NCI-H1417 treated with DMSO at 0.1 percent for 48 hours (cell line): ENCODE measurements around the gene MAPK1.
"Not testable (repeated sequence)": the region's sequence is repeated elsewhere in the genome, so short reads cannot be mapped to it uniquely, and the experiment has no call there.

ENCODE experiments used
- DNase-seq: peaks from one replicate; lab custom pipeline; 2025; lab: John Stamatoyannopoulos, UW

The MAPK1 gene

DNA sequence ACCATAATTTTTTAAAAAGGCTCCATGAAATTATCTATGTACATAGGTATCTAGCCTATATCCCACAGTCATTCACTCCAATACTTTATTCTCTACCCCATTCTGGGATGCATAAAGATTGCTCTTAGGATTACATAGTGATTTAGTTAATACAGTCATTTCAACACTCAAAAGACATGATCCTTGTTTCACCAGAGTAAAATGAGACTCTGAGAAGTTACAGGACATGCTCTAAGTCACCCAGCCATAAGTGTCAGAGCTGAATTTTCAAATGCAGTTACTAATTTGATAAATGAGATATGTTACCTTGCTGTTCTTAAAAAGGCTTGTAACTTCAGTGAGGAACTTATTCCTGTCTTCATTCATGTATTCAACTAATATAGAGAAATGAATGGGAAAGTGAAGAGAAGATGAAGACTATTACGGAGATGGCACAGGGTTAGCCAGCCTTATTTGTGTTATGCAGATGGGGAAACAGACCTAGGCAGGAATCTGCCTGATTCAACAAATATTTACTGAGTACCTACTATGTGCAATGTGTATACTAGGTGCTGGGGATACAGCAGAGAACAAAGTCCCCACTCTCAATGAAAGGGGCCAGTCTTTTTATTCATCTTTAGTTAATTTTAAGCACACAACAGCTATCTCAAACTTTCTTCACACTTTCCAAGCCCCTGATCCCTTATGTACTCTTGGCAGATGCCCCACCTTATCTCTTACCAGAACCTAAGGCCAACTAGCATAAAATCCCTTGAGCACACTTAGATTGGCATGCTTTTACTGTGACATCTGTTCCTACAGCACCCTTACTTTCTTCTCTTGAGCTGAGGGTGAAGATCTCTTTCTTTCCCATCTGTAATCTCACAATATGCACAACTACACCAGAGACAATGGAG, 21.6 kb downstream of the MAPK1 start:
- no peak for DNase-seq

DNA sequence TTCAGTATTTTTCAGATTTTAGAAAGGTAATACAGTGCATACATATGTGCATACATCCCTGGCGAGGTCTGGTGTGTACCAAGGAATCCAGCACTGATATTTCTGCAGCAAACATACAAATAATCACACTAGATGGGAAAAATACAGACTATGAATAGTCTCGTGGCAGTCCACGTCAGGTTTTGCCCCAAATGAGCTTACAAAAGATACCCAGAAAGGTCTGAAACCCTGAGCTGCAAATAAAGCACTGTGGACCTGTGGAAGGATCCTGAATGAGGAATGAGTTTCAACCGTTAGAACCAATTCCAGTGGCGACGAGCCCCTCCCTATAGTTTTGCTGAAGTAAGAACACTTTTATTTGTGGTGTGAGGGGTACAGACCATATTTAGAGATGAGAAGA, 24.5 kb downstream of the MAPK1 start:
- no peak for DNase-seq

DNA sequence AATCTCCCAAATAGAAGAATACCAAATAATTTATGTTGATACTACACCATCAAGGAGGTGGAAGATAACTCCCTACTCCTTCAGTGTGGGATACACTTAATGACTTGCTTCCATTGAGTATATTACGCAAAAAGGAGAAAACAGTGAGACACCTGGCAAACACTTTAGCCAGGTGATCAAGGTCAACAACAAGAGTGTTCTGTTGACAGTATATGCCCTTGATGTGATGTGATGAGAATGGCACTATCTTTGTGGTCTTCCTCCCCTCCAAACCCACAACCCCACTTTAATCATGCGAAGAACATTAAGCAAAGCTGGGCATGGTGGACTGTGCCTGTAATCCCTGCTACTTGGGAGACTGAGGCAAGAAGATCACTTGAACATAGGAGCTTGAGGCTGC, 26.0 kb downstream of the MAPK1 start:
- no peak for DNase-seq

DNA sequence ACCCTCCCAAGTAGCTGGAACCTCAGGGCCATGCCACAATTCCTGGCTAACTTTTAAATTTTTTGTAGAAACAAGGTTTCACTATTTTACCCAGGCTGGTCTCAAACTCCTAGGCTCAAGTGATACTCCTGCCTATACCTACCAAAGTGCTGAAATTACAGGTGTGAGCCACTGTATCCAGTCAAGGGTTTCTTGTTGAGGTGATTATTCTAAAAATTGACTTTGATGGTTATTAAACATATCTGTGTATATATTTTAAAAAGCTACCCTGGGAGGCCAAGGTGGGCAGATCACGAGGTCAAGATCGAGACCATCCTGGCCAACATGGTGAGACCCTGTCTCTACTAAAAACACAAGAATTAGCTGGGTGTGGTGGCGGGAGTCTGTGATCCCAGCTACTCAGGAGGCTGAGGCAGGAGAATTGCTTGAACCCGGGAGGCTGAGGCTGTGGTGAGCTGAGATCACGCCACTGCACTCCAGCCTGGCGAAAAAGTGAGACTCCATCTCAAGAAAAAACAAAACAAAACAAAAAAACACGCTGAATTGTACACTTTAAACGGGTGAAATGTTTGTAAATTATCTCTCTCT, 27.1 kb downstream of the MAPK1 start:
- no peak for DNase-seq

DNA sequence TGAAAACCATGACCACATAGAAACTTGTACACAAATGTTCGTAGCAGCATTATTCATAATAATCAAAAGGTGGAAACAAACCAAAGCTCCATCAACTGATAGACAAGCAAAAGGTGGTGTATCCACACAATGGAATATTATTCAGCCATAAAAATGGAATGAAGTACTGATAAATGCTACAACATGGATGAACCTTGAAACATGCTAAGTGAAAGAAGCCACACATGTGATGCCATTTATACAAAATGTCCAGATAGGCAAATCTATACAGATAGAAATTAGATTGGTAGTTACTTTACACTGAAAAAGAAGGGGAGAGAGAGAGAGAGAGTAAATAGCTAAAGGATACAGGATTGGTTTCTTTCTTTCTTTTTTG, 27.7 kb downstream of the MAPK1 start:
- DNase-seq, result no peak

DNA sequence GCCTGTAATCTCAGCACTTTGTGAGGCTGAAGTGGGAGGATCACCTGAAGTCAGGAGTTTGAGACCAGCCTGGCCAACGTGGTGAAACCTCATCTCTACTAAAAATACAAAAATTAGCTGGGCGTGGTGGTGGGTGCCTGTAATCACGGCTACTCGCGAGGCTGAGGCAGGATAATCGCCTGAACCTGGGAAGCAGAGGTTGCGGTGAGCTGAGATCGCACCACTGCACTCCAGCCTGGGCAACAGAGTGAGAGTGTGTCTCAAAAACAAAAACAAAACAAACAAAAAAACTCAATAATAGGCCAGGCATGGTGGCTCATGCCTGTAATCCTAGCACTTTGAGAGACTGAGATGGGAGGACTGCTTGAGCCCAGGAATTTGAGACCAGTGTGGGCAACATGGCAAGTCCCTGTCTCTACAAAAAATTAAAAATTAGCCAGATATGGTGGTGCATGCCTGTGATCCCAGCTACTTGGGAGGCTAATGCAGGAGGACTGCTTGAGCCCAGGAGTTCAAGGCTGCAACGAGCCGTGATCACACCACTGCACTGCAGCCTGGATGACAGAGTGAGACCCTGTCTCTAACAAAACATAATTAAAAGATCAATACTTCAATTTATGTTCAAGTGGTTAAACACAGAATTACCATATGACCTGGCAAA, 28.2 kb downstream of the MAPK1 start:
- not testable (repeated sequence) for DNase-seq

DNA sequence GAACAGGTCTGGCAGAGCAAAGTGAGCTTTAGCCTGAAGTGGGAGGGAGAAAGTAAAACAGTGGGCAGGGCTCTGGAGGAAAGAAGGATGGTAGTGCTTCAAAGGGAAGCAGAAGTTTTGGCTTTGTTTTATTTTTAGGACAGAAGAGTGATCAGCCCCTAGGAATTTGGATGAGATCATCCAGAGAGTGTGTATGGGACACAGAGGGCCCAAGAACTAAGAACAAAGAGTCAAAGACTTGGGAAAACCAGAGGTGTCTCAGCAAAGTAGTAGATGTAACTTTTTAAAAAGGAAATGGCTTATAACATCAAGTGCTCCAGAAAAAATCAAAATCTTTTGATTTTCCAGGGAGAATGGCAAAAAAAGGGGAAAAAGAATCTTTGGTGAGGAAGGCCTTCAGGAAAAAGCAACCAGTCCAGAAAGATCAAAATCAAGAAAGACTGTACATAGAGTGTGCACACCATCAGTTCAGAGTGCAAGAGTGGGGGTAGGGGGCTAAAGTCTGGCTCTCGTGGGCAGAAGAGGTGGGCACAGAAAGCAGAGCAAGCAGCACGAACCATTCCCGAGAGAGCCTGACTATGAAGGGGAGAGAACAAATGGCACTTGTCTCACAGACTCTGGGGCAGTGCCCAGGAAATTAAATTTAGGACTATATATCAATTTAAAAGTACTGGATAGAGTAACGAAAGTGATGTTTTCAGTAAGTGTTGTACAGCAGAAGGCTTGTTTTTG, 30.0 kb downstream of the MAPK1 start:
- no peak for DNase-seq

DNA sequence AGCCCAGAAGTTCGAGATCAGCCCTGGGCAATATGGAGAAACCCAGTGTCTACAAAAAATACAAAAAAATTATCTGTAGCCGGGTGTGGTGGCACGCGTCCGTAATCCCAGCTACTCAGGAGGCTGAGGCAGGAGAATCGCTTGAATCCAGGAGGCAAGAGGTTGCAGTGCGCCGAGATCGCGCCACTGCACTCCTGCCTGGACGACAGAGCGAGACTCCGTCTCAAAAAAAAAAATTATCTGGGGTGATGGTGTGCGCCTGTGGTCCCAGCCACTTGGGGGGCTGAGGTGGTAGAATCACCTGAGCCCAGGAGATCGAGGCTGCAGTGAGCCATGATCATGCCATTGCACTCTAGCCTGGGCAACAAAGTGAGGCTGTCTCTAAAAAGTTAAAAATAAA, 31.0 kb downstream of the MAPK1 start:
- not testable (repeated sequence) for DNase-seq

DNA sequence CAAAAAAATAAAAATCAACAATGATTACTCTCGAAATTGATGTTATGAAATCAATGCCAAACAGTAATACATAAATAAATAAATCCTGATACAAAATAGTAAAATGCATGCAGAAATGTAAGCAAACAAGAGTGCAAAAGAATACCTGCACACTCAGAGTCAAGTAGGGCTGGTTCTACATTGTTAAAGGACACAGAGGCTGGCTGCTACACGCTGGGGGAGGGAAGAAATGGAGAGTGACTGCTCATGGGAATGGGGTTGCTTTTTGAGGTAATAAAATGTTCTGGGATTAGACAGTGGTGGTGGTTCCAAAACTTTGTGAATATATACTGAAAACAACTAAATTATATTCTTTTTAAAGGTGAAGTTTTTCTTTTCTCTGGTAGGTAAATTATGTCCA, 32.1 kb downstream of the MAPK1 start:
- DNase-seq, result no peak

DNA sequence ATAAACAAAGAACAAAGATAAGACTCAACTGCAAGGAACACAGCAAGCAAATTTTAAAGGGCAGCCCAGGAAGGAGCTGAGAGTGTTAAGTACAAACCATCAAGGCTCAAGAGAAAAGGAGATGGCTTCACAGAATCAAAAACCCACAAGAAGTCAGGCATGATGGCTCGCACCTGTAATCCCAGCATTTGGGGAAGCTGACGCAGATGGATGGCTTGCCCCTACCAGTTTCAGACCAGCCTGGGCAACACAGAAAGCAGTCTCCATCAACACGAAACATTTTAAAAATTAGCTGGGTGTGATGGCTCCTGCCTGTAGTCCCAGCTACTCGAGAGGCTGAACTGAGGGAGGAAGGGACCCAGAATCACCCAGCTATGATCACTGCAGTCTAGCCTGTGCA, 32.6 kb downstream of the MAPK1 start:
- DNase-seq, result no peak

DNA sequence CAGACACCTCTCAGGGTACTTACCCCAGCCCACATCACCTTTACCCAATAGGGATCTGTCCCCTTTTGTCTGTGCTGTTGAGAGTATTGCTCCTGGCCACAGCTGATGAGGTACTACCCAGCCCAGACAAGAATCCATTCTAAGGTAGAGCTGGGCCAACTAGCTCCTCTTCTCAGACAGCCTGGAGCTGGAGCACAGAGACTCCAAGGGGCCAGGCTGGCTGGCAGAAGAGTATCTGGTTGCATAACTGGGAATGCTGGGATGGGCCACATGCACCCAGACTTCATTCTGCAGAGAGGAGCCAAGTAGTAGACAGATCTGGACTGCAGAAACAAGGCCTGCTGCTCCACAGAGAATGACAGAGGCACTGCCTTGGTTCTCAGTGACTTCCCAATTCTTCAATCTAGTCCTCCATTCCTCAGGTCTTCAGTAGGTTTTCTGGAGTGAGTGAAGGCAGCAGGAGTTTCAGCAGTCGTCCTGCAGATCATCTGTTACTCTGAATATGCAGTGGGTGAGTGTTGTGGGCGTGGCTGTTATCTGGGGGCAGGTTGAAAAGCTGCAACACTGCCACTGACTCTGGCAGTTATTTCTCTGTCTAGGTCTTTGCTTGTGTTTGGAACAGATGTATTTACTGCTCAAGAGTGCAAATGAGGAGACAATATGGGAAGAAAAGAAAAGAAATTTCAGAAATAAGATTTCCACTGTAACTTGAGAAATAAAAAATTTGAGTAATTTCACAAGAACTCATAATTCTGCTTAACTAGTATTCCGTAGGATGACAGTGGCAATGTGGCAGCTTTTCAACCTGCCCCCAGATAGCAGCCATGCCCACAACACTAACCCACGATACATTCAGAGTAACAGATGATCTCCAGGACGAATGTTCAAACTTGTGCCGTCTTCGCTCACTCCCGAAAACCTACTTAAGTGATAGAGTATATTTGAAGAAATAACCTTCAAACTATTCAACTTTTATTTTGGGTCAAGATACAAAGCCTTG, 34.9 kb downstream of the MAPK1 start:
- DNase-seq, result no peak

DNA sequence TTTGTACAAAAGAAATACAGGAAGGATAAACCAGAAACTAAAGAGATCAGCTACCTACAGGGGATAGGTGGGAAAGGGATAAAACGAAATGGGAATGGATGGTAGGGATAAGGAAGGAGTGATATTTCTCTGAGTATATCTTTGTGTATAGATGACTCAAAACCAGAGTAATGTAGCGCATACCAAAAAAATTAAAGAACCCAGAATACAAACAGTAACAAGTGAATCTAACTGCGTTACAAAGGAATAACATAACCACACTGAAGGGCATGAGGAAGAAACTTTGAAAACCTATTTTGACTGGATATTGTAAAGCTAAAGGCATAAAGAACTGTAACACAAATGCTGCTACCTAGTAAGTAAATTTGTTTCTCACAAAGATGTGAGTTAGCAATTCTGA, 37.9 kb downstream of the MAPK1 start:
- no peak for DNase-seq

DNA sequence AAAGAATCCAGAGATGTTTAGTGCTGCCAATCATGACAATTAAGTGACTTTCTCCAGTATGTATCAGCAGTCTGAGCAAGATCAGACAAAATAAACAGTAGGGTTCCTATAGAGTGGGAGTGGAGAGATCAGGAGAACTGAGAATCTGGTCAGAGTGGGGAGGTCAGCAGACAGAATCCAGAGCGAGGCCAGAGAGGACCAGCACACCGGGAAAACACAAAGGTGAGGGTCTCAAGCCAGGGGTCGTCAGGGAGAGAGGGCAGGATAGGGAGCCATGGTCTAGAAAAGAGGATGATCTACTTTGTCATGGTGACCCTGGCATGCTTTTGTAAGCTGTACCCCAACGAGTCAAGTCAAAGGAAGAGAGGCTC, 39.2 kb downstream of the MAPK1 start:
- DNase-seq, result no peak

DNA sequence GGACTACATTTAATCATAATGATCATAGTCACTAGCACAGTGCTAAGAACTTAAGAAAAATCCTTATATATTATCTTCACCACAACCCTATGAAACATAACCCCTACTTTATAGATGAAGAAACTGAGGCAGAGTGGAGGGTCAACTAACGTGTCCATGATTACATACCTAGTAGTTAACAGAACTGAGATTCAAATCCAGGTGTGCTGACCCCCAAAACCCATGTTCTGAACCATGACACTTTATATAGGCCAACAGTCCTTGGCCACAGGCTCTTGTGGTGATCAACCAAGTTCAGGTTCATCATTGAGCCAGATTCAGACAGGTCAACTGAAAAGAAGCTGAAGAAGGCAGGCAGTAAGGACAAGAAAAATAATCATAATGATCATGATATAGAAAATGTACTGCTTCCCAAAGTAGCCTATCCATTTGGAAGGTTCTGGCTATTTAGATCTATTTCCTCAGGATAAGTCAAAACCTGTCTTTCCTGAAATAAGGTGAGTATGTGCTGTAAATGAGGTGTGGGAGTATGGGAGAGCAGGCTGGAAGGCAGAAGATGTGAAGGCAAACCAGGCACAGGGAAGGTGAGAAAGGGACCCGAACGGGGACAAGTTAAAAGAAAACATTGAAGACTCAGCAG, 39.7 kb downstream of the MAPK1 start:
- DNase-seq, result no peak

DNA sequence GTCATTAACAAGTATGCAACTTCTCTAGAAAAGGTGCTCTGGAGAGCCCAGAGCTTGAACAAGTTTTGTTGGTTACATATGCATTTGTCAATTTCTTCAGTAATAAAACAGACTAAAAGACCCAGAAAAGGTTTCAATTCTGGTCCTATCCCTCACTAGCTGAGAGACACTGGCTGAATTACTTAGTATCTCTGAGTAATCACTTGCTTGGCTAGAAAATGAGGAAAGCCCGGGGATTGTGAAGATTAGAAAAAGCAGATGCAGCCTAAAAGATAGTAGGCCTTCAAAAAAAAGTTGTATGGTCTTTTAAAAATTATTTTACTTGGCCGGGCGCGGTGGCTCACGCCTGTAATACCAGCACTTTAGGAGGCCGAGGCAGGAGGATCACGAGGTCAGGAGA, 41.2 kb downstream of the MAPK1 start:
- DNase-seq, result no peak

DNA sequence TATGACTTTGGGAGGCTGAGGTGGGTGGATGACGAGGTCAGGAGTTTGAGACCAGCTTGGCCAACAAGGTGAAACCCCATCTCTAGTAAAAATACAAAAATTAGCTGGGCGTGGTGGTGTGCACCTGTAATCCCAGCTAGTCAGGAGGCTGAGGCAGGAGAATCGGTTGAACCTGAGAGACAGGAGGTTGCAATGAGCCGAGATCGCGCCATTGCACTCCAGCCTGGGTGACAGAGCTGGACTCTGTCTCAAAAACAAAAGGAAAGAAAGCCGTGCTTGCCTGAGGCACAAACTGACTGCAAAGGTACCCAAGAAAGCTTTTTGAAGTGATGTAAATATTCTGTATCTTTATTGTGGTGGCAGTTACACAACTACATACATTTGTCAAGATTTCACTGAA, 42.5 kb downstream of the MAPK1 start:
- DNase-seq, result not testable (repeated sequence)

DNA sequence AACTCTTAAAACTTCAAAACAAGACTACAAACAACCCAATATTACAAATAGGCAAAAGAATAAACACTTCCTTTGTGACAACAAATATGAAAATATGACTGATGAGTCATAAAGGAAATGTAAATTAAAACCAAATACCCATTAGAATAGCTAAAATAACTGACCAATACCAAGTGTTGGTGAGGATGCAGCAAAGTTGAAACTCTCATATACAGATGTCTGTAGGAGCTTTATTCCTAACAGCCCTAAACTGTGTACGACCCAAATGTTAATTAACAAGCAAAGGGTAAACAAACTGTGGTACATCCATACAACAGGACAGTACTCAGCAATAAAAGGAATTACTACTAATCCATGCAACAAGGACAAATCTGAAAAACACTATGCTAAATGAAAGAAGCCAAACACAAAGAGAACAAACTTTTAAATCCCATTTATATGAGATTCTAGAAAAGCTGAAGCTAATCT, 43.0 kb downstream of the MAPK1 start:
- no peak for DNase-seq

DNA sequence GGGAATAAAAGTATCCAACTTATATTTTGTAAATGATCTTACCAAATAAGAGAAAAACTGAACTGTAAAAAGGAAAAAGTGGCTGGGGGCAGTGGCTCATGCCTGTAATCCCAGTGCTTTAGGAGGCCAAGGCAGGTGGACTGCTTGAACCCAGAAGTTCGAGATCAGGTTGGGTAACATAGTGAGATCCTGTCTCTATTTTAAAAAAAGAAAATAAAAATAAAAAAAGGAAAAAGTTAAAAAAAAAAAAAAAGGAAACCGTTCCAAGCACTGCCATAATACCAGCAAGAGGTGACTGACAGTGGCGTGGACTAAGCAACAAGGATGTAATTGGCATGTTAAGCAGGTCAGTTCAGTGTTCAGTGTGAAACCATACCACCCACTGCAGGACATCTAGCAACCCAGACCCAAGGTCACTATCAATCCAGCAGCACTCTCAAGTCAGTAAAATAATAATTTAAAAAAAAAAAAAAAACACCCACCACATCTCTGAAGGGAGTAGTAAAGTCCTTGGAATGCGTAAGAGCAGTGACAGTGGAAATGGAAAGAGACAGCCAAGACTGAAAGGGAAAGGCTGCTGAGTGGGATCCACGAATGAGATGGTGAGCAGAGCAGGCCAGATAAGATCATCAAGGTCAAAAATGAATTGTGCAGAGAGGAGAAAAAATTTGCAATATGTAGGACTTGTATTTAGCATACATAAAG, 43.6 kb downstream of the MAPK1 start:
- no peak for DNase-seq

DNA sequence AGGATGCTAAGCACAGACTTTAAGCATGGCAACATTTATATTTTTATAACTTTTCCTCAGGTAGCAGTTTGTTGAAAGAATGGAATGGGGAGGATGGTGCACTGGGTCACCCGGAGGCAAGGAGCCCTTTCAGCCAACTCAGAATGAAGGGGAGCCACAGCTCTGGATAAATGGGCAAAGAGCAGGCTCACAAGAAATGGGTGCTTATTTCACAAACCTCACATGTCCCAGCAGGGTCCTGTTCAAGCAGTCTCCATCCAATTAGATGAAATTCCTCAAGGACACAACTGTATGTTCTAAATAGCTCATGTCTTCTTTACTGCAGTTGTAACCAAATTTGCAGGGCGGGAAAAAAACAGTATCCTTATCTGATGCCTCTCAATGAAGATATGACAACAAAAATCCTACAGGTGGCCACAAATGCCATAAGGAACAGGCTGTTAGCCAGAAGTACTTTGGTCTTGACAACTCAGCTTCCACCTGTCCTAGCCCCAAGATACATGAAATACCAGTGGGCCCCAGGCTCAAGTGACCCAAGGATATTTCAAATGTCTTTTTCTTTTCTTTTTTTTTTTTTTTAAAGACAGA, 48.2 kb downstream of the MAPK1 start:
- DNase-seq, result no peak
